ENCODE data around the gene CCS.
"Not testable (repeated sequence)": the region's sequence is repeated elsewhere in the genome, so short reads cannot be mapped to it uniquely, and the experiment has no call there.

The CCS gene

GRCh38 chr11:66592457-66593302 is at the start of gene CCS, which contains the start of gene CCDC87:
Gene CCS, plus strand, starts transcription at chr11:66593185. Its CDS starts 77 bp downstream, at chr11:66593262.
Gene CCDC87, minus strand, starts transcription at chr11:66593063. Its CDS starts 48 bp downstream, at chr11:66593015.
- DNase-seq (ENCODE audit: low read depth), result peak; percentile 86

DNA sequence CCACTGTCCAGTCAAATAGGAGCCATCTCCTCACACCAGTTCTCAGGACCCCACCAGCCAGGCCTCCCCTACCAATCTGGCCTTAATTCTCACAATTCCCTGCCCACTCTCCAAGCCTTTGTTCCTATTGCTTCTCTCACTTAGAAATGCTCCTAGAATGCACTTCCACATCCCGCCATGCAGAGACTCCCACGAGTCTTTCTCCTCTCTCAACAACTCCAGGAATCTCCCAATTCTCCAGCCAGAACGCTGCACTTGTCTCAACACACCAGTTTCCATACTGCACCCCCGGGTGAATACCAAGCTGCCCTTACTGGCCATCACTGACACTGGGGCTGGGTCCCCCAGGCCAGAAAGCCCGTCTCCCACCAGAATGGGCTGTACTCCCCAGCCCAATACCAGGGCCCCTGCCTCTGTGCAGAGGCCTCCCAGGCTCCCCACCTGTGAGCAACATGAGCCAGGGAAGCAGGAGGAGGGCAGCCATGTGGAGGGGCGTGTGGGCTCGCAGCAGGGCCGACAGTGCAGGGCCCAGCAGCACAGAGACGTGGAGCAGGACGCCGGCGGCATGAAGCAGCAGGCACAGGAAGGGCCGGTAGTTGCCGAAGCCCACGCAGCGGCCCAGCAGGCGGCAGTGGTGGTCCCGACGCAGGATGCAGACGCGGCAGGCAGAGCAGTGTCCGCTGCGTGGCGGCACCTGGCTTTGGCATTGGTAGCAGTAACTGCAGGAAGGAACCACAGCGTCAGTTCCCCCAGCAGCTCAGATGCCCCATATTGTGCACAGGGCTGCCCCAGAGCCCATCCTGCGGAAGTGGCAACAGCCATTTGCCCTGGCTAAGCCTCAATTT is 49.5 kb upstream of the CCS start:
- peak; percentile 17 for DNase-seq (ENCODE audit: low read depth)

DNA sequence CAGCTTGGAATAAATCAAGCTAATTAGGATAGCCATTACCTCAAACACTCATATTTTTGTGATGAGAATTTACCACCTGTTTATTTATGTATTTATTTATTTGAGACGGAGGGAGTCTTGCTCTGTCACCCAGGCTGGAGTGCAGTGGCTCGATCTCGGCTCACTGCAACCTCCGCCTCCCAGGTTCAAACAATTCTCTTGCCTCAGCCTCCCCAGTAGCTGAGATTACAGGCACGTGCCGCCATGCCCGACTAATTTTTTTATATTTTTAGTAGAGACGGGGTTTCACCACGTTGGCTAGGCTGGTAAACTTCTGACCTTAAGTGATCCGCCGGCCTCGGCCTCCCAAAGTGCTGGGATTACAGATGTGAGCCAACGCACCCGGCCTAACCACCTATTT is 48.0 kb upstream of the CCS start:
- not testable (repeated sequence) for DNase-seq (ENCODE audit: low read depth)

DNA sequence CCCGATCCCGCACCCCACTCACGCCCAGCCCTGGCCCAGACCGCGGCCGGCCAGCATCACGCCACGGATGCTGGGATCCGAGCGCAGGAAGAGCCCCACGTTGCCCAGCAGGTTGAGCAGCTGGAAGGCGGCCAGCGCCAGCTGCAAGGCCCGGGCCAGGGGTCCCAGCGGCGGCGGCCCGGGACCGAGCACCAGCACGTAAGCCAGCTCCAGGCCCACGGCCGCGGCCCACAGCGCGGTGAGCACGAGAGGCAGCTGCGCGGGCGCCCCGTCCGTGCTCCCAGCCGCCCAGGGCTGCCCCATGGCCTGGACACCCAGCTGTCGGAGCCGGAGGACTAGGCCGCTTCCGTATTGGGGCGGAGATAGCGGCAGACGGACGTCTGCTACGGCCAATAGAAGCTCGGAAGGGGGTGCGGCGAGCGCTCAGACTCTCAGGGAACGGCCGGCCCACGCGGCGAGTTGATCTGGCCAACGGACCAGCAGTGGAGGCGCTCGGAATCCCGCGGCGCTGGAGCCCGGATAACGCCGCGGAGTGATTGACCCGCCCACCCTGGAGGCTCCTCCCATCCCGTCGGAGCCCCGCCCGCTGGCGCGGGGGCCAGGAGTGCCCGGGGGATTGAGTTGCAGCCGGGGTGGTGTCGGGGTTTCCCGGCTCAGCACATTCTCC is 47.2 kb upstream of the CCS start, which contains the start of gene ZDHHC24:
TSS of gene ZDHHC24 (minus strand) at position 348 of the 667 bp plus-strand sequence. CDS start at position 303, 45 bp downstream.
- peak; percentile 94 for DNase-seq (ENCODE audit: low read depth)

DNA sequence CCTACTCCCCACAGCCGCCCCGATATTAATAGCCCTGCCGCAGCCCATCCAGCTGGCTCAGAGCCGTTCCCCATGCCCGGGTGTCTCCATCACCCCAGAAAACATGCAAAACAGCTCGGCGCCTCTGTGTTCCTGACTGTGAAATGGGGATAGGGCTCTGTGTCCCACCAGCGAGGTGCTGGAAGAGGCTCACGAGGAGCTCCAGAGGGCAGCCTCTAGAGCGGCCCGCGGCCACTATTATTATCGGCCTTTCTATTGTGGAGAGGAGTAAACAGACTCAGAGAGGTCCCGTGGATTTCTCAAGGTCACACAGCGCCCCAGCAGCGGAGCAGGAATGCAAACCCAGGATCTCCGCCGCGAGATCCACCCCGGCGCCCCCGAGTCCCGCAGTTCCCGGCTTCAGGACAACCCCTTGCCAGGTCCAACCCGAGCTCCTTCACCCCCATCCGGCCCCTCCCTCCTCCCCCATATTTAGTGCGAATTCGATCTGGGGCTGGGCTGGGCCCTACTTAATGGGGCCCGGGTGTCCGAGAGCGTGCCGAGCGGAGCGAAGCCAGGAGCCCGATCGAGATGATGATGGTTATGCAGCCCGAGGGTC is 46.5 kb upstream of the CCS start, which contains the start of gene ACTN3:
TSS of gene ACTN3 (plus strand) at position 536 of the 598 bp plus-strand sequence. CDS start at position 571, 35 bp downstream.
- DNase-seq (ENCODE audit: low read depth), result no peak

DNA sequence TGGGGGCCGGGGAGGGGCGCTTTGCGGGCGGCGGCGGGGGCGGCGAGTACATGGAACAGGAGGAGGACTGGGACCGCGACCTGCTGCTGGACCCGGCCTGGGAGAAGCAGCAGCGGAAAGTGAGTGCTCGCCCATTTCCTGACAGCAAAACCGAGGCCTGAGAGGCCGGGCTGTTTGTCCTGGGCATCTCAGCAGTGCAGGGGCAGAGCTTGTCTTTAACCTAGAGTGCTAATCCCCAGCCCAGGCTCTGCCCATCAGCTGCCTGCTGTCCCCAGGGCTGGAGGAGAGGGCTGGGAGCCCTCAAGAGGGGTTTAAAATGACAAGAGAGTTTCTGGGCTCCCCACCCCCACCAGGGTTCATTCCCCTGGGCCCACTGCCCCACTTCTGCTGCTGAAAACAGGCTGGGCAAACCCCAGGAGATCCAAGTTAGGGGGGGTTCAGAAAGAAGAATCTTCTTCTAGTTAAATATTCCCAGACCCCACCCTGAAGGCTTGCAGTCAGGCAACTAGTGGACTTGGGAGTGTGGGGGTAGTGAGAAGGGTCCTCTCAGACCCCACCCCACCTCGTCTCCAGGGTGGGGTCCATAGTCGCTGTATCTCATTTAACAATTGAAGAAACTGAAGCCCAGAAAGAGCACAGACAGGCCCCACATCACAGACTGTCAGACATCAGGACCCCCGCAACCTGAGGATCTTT is 45.9 kb upstream of the CCS start:
- DNase-seq (ENCODE audit: low read depth), result no peak

GRCh38 chr11:66547662-66548009 is 45.3 kb upstream of the CCS start:
- no peak for DNase-seq (ENCODE audit: low read depth)

DNA sequence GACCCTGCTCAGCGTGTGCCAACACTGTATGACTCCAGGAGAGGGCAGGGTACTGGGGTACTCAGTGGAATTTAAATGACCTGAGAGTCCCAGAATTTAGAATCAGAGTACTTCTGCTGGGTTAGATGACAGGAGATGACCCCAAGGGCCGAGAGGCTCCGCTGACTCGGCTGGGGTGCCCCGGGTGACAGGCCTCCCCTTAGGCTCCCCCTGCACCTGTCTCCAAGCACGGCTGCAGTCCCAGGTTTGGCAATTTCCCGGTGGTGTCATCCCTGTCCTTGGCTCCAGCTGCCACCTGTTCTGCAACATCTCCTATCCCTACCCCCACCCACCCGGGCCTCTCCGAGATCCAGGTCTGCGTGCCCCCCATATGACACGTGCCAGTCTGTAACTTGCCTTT is 44.9 kb upstream of the CCS start:
- no peak for DNase-seq (ENCODE audit: low read depth)

- DNase-seq (ENCODE audit: low read depth), result no peak
Measured at GRCh38 chr11:66548774-66549630, 44.0 kb upstream of the CCS start.

DNA sequence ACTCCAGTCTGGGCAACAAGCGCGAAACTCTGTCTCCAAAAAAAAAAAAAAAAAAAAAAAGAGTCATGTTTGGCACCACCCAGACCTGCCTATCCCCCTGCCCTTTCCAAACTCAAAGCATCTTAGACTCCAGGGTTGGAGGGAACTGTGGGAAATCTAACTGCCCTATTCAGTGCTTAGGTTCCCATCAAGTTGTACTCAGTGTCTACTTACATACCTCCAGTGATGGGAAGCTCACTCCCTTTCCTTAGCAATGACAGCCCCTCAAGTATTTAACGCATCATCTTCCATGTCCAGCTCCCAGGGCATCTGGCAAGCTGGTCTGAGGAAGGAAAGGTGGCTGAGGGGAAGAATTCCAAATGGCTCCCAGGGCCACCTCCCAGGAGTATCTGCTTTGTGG is 43.3 kb upstream of the CCS start:
- DNase-seq (ENCODE audit: low read depth), result no peak

DNA sequence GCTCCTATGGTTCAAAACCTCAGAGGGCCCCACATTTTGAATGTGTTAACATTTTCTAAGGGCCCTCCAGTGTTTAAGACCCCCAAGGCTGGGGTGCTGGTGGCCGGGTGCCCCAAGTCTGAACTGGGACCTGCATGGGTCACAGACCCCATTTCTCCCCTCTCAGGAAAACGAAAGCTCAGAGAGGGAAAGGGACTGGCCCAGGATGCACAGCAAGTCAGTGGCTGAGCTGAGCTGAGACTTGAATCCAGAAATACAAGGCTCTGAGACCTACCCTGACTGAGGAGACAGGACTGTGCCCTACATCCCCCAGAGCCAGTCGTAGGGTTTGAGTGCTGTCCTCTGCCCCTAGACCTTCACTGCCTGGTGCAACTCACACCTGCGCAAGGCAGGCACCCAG is 42.1 kb upstream of the CCS start:
- no peak for DNase-seq (ENCODE audit: low read depth)

GRCh38 chr11:66554602-66555001 is 38.4 kb upstream of the CCS start:
- DNase-seq (ENCODE audit: low read depth), result no peak

GRCh38 chr11:66555416-66555815 is 37.6 kb upstream of the CCS start:
- DNase-seq (ENCODE audit: low read depth), result no peak

- DNase-seq (ENCODE audit: low read depth), result no peak
Measured at GRCh38 chr11:66556086-66556485, 36.9 kb upstream of the CCS start.

DNA sequence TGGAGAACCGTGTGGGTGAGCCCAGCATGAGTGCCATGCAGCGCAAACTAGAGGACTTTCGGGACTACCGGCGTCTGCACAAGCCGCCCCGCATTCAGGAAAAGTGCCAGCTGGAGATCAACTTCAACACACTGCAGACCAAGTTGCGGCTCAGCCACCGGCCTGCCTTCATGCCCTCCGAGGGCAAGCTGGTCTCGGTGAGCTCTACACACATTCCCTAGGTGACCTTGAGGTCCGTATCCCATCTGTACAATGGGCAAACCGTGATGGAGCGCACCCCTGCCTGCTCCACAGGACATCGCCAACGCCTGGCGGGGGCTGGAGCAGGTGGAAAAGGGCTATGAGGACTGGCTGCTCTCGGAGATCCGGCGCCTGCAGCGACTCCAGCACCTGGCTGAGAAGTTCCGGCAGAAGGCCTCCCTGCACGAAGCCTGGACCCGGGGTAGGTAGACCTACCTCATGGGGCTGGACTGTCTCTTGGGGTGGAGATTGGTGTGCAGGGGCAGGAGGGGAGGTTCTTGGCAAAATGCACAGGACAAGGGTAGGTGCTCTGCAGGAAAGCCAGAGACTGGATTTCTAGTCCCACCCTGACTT is 35.2 kb upstream of the CCS start:
- no peak for DNase-seq (ENCODE audit: low read depth)

GRCh38 chr11:66559142-66559865 is 33.7 kb upstream of the CCS start:
- DNase-seq (ENCODE audit: low read depth), result no peak

DNA sequence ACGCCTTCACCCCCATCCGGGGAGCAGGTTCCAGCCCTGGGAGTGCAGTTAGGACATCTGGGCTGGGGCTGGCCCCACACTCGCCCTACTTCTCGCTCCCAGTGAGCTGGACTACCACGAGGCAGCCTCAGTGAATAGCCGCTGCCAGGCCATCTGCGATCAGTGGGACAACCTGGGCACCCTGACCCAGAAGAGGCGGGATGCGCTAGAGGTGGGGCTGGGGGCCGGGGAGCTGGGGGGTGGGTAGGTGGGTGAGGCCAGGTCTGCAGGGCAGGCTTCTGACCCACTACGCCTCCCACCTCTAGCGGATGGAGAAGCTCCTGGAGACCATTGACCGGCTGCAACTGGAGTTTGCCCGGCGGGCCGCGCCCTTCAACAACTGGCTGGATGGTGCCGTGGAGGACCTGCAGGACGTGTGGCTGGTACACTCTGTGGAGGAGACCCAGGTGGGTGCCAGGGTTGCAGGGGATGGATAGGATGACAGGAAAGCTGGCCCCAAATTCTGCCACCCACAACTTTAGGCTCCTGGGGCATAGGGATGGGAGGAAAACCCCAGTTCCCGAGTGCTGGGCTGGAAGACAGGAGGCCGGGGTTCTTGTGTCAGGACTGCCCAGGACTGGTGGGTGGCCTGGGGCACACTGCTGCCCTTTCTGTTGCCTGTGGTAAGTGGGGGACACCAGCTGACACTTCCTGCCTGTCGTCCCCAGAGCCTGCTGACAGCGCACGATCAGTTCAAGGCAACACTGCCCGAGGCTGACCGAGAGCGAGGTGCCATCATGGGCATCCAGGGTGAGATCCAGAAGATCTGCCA is 32.9 kb upstream of the CCS start:
- no peak for DNase-seq (ENCODE audit: low read depth)

All from GM04504 (cell line).